ENCODE data around the gene ANKRD28. TPM values are rescaled to one million over a fixed set of nuclear protein-coding genes. Genes with fewer than 3 reads are reported as not detected.

Gene ANKRD28
- total RNA-seq, 1 experiment from 2014 or later = 47.5 TPM

DNA sequence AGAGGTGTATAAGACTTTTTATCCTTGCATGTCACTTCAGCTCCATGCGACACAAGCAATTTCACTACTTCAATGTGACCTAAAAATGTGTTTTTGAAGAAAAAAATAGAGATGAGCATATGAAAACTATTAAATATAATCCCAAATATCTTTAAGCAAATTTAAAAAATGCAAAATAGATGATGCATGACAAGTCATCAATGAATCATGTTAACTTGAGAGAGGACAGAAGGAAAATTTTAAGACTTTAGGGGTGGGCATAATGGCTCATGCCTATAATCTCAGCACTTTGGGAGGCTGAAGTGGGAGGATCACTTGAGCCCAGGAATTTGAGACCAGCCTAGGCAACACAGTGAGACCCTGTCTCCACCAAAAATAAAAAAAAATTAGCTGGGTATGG is 73.3 kb downstream of the ANKRD28 start:
- ATAC-seq = no peak
- CTCF ChIA-PET = no interaction called here

More for the DNA sequence above, 73.3 kb downstream of the ANKRD28 start:
- Histone ChIP-seq H4K20me1 (ENCODE audit: insufficient read depth) (no peaks in the 10 kb centered on the region), H3K4me1 (ENCODE audit: control insufficient read depth in 1 of 2, insufficient read depth in 2 of 2, low read length in 2 of 2) (peaks cover 0 to 7% of the 10 kb centered on the region in 2 experiments; a peak in 1 of 4 replicates), H3K27me3 (ENCODE audit: insufficient read depth, low read length) (no peaks in the 10 kb centered on the region), H3K4me2 (ENCODE audit: low read length) (no peak overlapping the region), H3K9me3 (ENCODE audit: control insufficient read depth in 1 of 2, insufficient read depth in 1 of 2, low read depth in 1 of 2, low read length in 2 of 2) (no peaks in the 10 kb centered on the region), H3K9me2 (ENCODE audit: insufficient read depth) (no peaks in the 10 kb centered on the region), H3K9ac (ENCODE audit: low read length) (no peak overlapping the region), H3K4me3 (replicated peaks in 1 of 2; ENCODE audit: low read depth in 1 of 2, low read length in 2 of 2) (no peak overlapping the region), H2AFZ (ENCODE audit: low read depth, low read length, poor library complexity, severe bottlenecking) (no peak overlapping the region), H3K36me3 (ENCODE audit: control insufficient read depth in 1 of 2, insufficient read depth in 2 of 2, low read length in 2 of 2) (peaks cover 0 to 4% of the 10 kb centered on the region in 2 experiments; a peak in 1 of 4 replicates), H3K27ac (ENCODE audit: low read depth, low read length) (no peak overlapping the region), H3K79me2 (ENCODE audit: insufficient read depth, low read length) (no peaks in the 10 kb centered on the region)
- no TSS peak for BruUV-seq (replicated peaks)
- intact Hi-C loops (cut with micrococcal nuclease) = no loop called here
- POLR2A ChIA-PET = no interaction called here
- RAD21 ChIA-PET (ENCODE audit: low non-redundant PET in 1 of 2, low total read pairs in 2 of 2, uncharacterized antibody in 2 of 2, unreplicated experiment in 2 of 2) = no interaction called here
- TF ChIP-seq YY1 (IDR thresholded peaks at IDR 0.05; ENCODE audit: extremely low read depth, insufficient replicate concordance, low read depth, low read length) (no peak), ZNF274 (IDR thresholded peaks at IDR 0.05; ENCODE audit: low read depth, low read length) (no peak), EZH2 (IDR thresholded peaks at IDR 0.05) (no peak), EGR1 (IDR thresholded peaks at IDR 0.05; ENCODE audit: low read depth) (no peak), FOSL1 (IDR thresholded peaks at IDR 0.05; ENCODE audit: low read depth) (no peak), SIN3A (IDR thresholded peaks at IDR 0.05; ENCODE audit: low read depth) (no peak), RAD21 (IDR thresholded peaks at IDR 0.05; ENCODE audit: low read depth) (no peak)
- TF ChIP-seq, protein P1, sequence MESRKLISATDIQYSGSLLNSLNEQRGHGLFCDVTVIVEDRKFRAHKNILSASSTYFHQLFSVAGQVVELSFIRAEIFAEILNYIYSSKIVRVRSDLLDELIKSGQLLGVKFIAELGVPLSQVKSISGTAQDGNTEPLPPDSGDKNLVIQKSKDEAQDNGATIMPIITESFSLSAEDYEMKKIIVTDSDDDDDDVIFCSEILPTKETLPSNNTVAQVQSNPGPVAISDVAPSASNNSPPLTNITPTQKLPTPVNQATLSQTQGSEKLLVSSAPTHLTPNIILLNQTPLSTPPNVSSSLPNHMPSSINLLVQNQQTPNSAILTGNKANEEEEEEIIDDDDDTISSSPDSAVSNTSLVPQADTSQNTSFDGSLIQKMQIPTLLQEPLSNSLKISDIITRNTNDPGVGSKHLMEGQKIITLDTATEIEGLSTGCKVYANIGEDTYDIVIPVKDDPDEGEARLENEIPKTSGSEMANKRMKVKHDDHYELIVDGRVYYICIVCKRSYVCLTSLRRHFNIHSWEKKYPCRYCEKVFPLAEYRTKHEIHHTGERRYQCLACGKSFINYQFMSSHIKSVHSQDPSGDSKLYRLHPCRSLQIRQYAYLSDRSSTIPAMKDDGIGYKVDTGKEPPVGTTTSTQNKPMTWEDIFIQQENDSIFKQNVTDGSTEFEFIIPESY (IDR thresholded peaks at IDR 0.05; ENCODE audit: extremely low read depth, insufficient replicate concordance, low read length) = no peak
- TF ChIP-seq, protein P2, sequence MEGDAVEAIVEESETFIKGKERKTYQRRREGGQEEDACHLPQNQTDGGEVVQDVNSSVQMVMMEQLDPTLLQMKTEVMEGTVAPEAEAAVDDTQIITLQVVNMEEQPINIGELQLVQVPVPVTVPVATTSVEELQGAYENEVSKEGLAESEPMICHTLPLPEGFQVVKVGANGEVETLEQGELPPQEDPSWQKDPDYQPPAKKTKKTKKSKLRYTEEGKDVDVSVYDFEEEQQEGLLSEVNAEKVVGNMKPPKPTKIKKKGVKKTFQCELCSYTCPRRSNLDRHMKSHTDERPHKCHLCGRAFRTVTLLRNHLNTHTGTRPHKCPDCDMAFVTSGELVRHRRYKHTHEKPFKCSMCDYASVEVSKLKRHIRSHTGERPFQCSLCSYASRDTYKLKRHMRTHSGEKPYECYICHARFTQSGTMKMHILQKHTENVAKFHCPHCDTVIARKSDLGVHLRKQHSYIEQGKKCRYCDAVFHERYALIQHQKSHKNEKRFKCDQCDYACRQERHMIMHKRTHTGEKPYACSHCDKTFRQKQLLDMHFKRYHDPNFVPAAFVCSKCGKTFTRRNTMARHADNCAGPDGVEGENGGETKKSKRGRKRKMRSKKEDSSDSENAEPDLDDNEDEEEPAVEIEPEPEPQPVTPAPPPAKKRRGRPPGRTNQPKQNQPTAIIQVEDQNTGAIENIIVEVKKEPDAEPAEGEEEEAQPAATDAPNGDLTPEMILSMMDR (IDR thresholded peaks at IDR 0.05 in 2 of 3, conservative IDR thresholded peaks at IDR 0.05 in 1 of 3; ENCODE audit: borderline replicate concordance in 1 of 3, insufficient read depth in 1 of 3, low read depth in 2 of 3, low read length in 2 of 3) = no peak
- no peak for DNase-seq (ENCODE audit: low read depth, low spot score)
